Upper lobe of left lung (tissue), 4 donors: Measurements from ENCODE around the gene ACOX2.

Experiments
- EP300 ChIP-seq, 4 donors: sonication (generic); formaldehyde crosslinking; IDR thresholded peaks; one replicate each; pipeline ENCODE4 v1.5.1; 2017; ENCODE audit warnings: antibody characterized with exemption in 4 of 4, control low read depth in 2 of 4
- POLR2AphosphoS5 ChIP-seq, 2 donors: sonication (generic); formaldehyde crosslinking; IDR thresholded peaks; one replicate each; pipeline ENCODE4 v1.5.1; 2017; ENCODE audit warnings: antibody characterized with exemption in 2 of 2

GRCh38 chr3:58551636-58552180 is 14.7 kb upstream of the ACOX2 start:
- no peak for TF ChIP-seq EP300 (IDR thresholded peaks at IDR 0.05)
- TF ChIP-seq POLR2AphosphoS5 (IDR thresholded peaks at IDR 0.05): no peak
